SKM-1 (cell line): ENCODE data around the gene ST8SIA5.

ENCODE experiments used
- DNase-seq: peaks from one replicate; lab custom pipeline; 2025; ENCODE audit not compliant: unreplicated experiment; lab: John Stamatoyannopoulos, UW

Gene ST8SIA5

DNA sequence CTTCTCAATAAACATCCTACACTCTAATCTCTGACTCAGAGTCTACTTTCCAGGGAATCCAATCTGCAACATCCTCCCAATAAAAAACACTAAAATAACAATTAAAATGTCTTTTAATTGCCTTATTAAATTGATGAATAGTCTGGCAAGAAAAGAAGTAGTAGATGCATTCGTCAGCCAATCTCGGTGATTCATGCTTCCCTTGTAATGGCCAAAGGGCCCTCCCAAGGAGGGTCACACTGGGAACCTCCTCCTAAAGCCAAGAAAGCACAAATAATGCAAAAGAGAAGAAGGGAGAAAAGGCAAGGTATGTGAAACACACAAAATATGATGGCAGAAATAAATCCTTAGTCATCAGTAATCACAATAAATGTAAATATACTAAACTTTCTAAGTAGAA lies 16.8 kb downstream of the ST8SIA5 start:
- no peak for DNase-seq

DNA sequence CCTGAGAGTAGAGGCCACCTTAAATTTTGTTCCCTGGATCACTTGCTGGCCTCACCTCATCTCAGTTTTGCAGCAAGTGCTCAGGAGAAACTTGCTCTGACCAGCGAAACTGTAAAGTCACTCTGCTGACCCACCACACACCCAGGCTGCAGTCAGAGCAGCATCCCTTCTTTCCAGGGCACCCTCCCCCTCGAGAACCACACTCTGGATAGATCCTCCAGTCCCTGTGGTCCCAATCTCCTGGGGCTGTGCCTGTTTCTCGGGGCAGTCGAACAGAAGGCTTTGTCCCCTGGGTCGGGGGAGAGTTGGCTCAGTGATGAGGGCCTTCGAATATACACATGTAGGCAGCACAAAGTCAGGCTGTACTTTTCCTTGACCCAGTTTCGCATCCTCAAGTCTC lies 18.4 kb downstream of the ST8SIA5 start:
- DNase-seq = no peak

DNA sequence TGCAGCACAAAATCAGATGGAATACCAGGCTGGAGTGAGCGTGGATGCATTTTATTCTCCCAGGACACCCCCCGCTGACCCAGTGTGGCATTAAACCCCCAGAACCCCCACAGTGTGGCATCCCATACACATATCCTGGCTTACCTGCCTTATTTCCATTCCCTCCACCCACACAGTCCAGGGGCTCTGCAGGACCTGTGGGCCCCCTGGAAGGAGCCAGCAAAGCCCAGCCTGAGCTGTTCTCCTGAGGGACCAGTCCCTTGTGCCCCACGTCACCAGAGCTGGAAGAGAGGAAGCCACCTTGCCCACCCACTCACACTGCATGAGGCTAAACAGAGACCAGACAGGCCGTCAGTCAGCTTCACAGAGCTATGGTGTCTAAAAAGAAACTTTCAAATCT lies 20.1 kb downstream of the ST8SIA5 start:
- no peak for DNase-seq

DNA sequence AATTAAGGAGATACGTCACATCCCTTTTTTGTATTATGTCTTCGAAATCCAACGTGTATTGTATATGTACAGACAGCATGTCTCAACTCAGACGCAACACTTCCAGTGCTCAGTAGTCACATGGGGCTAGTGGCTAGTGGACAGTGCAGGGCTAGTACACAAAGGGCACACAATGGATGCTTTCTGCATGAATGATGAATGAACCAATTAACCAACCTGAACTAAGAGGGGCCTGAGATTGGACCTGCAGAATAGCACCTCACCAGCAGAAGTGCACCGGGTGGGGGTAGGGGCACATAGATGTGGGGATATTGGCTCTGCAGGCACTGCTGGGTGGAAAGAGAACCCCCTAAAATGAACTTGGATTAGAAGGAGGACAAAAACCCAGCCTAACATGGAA lies 20.7 kb downstream of the ST8SIA5 start:
- no peak for DNase-seq

DNA sequence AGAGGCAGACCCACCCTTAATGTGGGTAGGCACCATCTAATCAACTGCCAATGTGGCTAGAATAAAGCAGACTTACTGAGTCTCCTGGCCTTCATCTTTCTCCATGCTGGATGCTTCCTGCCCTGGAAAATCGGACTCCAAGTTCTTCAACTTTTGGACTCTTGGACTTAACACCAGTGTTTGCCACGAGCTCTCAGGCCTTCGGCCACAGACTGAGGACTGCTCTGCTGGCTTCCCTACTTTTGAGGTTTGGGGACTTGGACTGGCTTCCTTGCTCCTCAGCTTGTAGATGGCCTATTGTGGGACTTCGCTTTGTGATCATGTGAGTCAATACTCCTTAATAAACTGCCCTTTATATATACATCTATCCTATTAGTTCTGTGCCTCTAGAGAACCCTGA lies 21.9 kb downstream of the ST8SIA5 start:
- DNase-seq = no peak

DNA sequence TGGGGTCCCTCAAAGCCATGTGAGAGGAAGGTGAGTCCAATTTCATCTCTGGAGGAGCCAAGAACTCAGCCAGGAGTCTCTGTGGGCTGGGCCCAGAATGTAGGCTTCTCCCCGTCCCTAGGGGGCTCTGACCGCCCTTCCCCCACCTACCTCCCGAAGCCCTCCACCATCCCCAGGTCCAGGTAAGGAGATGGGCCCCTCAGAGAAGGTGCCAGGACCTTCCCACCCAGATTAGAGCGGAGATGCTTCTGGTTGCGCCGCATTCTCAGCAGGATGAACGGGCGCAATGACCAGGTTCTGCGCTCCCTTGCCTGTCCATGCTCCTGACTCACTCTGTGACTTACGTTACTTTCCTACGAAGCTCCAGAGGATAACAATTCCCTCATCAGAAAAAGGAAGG lies 23.0 kb downstream of the ST8SIA5 start:
- no peak for DNase-seq

DNA sequence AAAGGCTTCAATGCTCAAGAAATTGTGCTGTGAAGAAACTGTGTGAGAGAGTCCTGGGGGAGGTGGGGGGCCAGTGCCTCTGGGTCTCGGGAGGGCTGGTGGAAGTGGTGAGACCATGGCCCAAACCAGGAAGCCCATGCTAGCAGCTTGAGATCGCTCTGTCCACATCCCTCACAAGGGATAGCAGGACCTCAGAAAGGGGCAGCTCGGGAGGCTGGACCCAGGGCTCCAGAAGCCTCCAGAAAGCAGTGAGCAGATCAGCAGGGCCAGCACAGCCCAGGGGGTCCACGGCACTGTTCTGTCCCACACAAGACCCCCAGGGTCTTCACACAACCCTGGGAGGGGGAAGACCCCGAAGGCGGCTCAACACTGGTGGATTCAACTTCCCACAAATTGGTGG lies 24.1 kb downstream of the ST8SIA5 start:
- no peak for DNase-seq

DNA sequence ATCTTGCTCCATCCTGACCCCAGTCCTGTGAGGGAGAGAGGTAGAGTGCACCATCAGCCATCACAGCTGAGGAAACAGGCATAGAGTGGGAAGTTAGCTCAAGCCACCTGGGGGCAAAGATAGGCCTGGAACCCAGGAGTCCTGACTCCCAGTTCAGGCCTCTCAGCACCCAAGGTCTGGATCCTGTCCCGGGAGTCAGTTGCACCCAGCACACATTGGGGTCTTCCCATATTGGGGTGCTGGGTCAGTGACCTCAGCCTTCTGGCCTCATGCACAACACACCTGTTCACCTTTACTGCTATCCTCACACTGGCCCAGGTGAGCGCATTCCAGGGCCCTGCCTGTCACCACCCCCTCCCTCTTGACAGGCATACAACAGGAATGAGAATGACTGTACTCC lies 24.7 kb downstream of the ST8SIA5 start:
- DNase-seq = no peak

DNA sequence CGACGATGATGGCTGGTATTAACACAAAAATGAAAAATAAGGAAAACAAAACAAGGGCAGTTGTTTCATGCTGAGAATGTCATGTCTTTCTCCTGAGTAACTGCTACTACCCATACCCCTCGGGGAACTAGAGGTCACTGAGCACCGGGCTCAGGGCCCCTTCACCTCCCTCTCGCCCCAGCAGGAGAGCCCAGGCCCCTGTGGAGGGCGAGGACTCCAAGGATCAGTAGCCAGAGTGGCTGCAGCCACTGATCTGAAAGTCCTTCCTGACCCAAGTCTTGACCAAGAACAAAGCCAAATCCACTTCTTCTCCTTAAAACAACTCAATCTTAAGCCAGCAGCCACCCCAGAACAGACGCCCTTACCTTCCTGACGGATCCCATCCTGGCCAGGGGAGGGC lies 25.5 kb downstream of the ST8SIA5 start:
- no peak for DNase-seq

DNA sequence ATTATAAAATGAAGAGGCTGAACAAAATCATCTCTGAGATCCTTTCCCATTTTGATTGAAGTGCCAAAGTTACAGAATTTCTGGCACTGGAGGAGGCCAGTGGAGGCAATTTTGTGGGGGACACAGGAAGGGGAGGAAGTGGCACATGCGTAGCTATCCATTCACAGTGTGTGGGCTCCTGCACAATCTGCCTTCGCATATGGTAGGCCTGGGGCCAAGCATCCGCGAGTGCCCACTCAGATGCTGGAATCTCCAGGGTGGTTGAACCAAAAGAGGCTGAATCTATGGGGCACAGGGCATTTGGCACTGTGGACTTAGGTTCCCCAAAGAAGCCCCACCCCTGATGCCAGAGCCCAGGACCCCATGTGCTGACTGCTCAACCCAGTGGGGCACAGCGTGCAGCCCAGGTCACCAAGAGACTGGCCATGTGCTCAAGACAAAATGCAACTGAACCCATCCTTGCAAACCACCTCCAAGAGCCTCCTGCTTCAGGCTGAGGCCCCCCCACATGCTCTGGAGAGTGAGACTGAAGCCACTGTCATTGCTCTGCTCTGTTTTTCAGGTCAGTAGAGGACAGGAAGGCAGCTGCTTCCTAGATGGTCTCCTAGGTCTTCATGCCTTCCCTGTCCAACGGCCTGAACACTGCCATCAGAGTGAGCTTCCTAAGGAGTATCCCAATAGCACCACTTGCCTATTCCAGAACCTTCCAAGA lies 28.5 kb downstream of the ST8SIA5 start:
- DNase-seq = no peak

DNA sequence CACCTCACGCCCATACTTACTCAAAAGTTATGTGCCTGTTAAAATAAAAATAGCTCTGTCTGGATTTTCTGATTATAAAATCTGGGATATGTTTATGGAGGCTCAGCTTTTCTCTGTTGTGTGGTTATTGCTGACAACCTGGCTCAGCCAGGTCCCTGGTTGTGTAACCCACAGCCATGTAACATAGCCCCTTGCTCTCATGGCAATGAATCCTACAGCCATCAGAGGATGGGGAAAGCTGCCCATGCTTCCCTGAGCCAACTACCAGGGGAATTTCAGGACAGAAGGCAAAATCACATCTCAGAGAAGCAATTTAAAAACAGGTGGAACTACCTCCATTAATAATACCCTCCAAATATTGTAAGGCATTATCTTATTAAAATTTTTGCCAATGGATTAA lies 29.7 kb downstream of the ST8SIA5 start:
- no peak for DNase-seq

DNA sequence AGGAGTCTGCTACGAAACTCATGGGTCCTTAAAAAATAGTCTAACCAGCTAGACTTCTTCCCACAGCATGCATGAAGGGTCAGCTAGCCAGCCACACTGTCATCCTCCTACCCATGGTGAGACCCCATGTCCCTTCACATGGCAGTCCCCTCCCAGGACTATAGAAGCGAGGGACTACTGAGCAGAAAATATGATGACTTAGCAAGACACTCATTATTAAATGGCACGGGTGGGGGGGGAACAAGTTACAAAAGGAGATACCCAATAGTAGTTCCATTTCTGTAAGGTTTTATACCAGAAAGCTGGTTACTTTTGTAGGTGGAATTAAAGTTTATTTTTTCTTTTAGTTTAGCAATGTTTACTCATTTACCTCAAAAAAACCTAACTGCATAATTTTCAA lies 31.5 kb downstream of the ST8SIA5 start:
- DNase-seq = no peak

DNA sequence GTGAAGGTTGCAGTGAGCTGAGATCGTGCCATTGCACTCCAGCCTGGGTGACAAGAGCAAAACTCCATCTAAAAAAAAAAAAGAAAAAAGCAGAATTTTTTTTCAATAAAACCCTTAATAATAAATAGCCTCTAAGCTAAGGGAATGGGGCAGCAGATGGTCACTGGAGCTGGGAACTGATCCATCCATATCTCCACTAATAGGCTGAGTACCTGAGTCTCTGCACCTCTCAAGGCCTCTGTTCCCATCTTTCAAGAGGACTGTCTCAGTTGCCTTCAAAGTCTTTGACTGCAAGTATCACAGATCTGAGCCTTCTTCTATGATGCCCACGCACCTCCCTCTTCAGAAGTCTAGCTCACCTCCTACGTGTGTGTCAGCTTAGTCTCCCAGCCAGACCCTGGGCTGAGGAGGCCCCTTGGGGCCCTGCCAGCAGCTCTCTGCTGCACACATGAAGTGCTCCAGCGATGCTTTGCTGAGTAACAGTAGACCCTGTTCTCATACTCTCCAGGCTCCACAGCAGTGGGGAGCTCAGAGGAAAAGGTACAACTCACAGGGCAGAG lies 32.9 kb downstream of the ST8SIA5 start:
- DNase-seq = no peak

DNA sequence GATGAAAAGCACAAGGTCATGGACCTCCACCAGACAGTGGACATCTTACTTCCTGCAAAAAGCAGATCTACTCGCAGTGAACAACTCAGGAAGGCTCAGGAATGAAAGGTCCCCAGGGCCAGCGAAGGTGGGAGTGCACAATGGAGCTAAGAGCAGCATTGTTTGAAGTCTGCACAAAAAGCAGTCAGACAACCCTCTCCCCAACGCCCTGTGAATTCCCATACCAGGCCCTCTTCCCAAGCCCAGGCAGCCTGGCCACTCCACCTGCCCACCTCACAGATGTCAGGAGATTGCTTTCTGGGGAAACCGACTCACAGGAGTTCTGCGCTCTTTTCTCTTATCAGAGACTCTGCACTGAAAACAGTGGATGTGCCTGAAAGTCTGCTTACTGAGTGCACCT lies 34.8 kb downstream of the ST8SIA5 start:
- no peak for DNase-seq

DNA sequence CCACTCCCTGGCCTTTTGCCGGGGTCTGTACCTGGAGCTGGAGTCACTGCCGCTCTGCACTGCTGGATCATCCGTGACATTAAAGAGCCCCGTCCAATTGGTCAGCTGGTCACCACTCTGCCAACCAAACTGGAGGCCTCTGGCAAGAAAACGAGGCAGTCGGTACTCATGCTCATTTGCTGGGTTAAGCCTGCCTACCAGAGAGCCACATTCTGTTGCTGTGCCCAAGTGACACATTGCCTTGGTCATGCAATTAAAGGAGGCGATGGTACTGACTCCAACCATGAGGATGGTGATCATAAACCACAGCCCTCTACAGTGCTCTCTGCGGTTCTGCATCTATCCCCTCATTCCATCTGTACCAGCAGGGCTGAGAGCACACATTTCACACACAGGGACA lies 35.5 kb downstream of the ST8SIA5 start:
- DNase-seq = no peak

DNA sequence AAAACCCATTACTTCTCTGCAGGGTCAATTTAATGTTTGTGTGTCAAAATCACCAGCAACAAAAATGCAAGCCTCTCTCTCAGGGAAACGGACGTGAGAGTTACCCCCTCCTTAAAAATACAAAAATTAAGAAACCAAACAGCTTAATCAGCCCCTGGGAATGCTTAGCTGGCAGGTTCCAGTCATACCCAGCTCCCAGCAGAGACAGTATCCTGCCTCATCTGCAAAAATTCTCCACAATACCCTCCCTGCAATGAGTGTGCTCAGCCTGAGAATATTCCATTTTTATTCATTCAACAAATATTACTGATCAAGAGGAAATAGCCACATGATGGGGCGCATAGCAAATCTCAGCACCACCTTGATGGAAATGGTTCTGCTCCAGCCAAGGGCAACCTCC lies 36.3 kb downstream of the ST8SIA5 start:
- DNase-seq = no peak

DNA sequence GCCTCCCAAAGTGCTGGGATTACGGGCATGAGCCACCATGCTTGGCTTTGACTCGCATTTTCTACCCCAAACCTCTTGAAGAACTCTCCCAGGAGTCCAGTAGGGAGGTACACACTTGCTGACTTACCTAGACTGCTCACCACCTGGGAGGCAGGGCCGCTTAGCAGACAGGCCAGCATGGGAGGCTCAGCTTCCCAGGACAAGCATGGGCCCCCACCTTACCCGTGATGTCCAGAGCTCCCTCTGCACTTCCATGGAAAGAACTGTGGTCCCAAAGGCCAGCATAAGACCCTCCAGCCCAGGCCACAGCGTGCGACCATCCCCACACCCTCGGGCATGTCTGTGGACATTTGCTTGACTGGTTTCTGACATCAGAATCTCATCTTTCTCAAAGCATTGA lies 36.8 kb downstream of the ST8SIA5 start:
- DNase-seq = no peak

DNA sequence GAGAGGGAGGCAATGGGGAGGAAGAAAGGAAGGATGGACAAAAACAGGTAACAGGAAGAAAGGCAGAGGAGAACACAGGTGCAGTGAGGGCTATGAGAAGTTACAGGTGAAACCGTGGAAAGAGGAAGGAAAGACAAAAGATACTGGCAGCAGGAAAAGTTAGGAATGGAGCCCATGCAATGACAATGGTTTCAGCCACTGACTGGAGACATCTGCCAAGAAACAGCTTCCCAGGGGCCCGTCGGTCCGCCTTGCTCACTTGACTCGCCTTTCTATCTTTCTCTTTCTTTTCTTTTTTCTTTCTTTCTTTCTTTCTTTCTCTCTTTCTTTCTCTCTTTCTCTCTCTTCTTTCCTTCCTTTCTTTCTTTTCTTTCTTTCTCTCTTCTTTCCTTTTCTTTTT lies 37.5 kb downstream of the ST8SIA5 start:
- no peak for DNase-seq

DNA sequence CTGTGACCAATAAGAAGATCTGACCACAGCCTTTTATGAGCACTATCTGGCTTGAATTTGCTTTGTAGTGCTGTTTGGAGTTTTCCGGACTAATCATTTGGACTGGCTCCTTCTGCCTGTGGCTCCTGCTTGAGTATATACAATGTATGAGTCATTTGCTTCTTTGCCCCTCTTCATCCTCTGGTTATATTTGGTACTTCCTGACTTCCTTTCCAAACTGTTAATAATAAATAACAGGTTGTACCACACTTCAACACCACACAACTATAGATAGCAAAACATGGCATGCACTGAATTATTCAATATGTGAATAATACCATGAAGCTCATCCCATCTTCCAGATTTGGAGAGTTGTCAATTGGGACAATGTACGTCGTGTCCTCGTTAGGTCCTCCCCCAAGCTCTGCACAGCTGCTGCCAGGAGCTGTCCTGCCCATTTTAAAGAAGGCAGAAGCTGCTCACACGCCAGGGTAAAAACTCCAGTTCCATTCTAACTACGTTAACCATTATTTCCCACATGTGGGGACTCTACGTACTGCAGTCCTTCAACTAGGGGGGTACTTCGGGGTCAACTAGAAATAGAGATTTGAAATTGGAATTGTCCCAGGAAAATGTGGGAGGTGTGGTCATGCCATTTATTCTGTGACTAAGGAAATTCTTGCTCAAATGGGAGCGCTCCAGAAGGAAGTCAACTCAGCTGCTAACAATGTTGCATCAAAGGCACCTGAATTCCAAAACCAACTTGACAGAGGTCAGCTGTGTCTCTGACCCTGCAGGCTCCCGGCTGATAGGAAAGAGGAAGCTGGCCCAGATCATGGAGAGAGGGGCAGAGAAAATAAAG lies 38.1 kb downstream of the ST8SIA5 start:
- no peak for DNase-seq

DNA sequence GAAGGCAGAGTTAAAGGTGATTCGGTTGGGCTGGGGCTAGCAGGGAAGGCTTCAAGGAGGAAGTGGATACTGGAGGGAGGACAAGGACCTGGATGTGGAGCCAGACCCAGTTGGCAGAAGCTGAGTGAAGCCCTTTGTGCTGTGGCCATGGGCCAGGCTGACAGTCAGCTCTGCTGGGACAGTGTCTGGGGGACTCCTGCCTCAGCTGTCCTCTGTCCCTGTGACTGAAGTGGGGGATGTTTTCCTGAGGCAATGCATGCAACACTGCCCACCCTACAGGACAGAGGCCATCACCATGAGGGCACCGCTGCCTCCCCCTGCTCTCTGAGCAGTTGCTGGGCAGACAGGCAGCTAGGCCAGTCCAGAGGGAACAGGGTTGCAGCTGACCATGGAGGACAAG lies 40.0 kb downstream of the ST8SIA5 start:
- DNase-seq = no peak

DNA sequence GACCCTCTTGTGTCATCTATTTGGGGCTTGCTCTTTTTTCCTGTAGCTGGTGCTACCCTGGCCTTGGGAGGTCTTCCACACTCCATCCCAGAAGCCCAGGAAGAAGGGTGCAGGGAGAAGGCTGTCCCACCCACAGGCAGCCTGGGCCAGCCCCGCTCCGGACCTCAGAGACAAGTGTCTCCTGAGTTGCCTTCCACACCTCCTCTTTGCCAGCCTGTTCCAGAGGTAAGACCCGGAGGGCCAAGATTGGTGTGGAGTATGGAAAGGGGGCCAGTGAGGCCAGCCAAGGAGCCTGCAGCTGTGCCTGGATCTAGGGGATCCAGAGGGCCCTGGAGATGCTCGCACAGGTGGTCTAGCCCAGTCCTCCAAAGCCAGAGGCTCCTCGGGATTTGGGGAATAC lies 40.5 kb downstream of the ST8SIA5 start:
- no peak for DNase-seq

DNA sequence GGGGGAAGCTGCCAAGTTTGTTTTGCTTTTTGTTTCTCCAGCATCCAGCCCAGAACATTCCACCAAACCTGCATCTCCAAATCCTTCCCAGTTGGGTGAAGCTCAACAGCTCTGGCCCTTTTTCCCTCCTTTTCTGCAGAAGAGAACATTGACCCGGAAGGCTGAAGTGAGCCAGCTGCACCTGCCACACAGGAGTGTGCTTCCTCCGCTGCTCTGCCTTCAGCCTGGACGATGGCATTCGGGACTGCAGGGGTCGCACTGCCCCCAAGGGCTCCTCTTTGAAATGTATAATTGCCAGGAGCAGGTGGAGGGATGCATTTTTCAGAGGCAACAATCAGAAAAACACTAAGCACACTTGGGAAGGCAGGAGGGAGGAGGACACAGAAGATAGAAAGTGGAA lies 41.8 kb downstream of the ST8SIA5 start:
- no peak for DNase-seq
